ENCODE measurements around the gene RPH3AL. TPM values are rescaled to one million over a fixed set of nuclear protein-coding genes. Genes with fewer than 3 reads are reported as not detected.

RPH3AL gene
- total RNA-seq, 1 experiment from 2014 or later, result 3.0 TPM

DNA sequence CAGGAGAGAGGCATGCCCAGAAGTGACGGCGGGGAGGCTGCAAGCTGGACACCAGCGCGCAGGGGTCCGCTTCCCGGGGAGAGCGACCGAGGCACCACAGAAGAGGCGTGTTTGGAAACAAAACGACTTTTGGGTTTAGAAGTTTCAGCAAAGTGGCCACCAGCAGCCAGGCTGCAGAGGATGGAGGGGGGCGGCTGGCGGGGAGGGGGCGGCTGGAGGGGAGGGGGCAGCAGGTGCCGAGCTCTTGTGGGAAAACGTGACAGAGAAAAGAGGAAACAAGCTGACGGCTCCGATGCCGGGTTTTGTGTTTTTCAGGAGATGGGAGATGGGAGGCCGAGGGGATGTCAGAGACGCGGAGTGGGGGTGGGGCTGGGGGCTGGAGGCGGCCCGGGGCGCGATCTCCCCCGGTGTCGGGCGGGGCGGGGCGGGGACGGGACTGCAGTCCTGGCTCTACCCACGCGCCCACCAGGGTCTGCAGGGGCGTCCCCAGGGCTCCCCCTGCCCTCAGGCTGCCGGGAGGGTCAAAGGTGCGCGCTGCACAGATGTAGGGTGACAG lies 32.1 kb upstream of the RPH3AL start:
- no CpG with 5 or more reads among the region's 37 CpGs for WGBS (ENCODE audit: extremely low coverage, insufficient read length, low lambda C conversion rate)
- Histone ChIP-seq H3K23ac (ENCODE audit: insufficient read length, low read depth, low read length) (no peak overlapping the region), H3K27me3 (ENCODE audit: insufficient read depth, low read length) (peaks cover 10% of the 10 kb centered on the region; the same call in 1 of the 2 replicates), H3K79me2 (ENCODE audit: insufficient read depth, low read length) (no peaks in the 10 kb centered on the region), H3K4ac (ENCODE audit: low read depth, low read length) (no peak overlapping the region), H3K9ac (ENCODE audit: extremely low read depth, insufficient read length, low read length) (no peak overlapping the region), H3K27ac (ENCODE audit: insufficient read length, low read depth, low read length) (no peak overlapping the region), H3K14ac (ENCODE audit: insufficient read depth, low read length) (no peak overlapping the region; the same call in 1 of the 2 replicates), H3T11ph (ENCODE audit: low read length) (no peak overlapping the region), H2BK120ac (ENCODE audit: low read depth, low read length, poor library complexity, severe bottlenecking) (no peak overlapping the region), H2AK5ac (ENCODE audit: insufficient read length, low read length) (no peak overlapping the region), H4K8ac (replicated peaks; ENCODE audit: insufficient read length, low read depth, low read length) (no peak overlapping the region), H4K5ac (ENCODE audit: insufficient read length, low read depth, low read length) (no peak overlapping the region), H4K91ac (ENCODE audit: insufficient read length, low read depth, low read length) (no peak overlapping the region), H3K9me3 (ENCODE audit: control insufficient read depth, low read depth, low read length) (no peaks in the 10 kb centered on the region), H2BK12ac (ENCODE audit: insufficient read length, low read depth, low read length) (no peak overlapping the region), H3K4me2 (ENCODE audit: insufficient read depth, insufficient read length, low read length) (peak overlapping the region; percentile 67), H3K18ac (ENCODE audit: insufficient read length, low read depth, low read length) (no peak overlapping the region), H2AFZ (ENCODE audit: low read length) (no peak overlapping the region), H4K20me1 (ENCODE audit: control insufficient read depth, insufficient read depth, insufficient read length) (no peaks in the 10 kb centered on the region), H2BK15ac (ENCODE audit: low read depth, low read length) (no peak overlapping the region), H3K79me1 (ENCODE audit: insufficient read depth, low read depth, low read length, poor library complexity, severe bottlenecking) (no peaks in the 10 kb centered on the region), H3K56ac (ENCODE audit: insufficient read length, low read depth, low read length) (no peak overlapping the region), H3K23me2 (ENCODE audit: insufficient read length, low read depth, low read length, poor library complexity, severe bottlenecking) (peaks cover 4% of the 10 kb centered on the region), H2BK20ac (ENCODE audit: low read depth, low read length, poor library complexity, severe bottlenecking) (no peak overlapping the region), H2BK5ac (ENCODE audit: insufficient read length, low read length) (no peak overlapping the region), H3K4me1 (ENCODE audit: insufficient read depth, low read length) (no peaks in the 10 kb centered on the region; the same call in 1 of the 2 replicates)
- DNase-seq, result no peak
- peak overlapping the region; percentile 58 to 73 for H3K4me3 Mint-ChIP-seq
- peaks cover 34 to 48% of the 10 kb centered on the region in 2 experiments for H3K4me1 Mint-ChIP-seq
- no peak overlapping the region for H3K27ac Mint-ChIP-seq
- peaks cover 3 to 11% (median 5%) of the 10 kb centered on the region in 3 experiments; a peak in 6 of 7 replicates for H3K36me3 Mint-ChIP-seq (ENCODE audit: insufficient read depth in 1 of 3, low read depth in 3 of 3)
- peaks cover 68% of the 10 kb centered on the region for H3K27me3 Mint-ChIP-seq (ENCODE audit: low read depth)
- peaks cover 8 to 15% of the 10 kb centered on the region in 2 experiments for H3K9me3 Mint-ChIP-seq
- TF ChIP-seq, protein P1, sequence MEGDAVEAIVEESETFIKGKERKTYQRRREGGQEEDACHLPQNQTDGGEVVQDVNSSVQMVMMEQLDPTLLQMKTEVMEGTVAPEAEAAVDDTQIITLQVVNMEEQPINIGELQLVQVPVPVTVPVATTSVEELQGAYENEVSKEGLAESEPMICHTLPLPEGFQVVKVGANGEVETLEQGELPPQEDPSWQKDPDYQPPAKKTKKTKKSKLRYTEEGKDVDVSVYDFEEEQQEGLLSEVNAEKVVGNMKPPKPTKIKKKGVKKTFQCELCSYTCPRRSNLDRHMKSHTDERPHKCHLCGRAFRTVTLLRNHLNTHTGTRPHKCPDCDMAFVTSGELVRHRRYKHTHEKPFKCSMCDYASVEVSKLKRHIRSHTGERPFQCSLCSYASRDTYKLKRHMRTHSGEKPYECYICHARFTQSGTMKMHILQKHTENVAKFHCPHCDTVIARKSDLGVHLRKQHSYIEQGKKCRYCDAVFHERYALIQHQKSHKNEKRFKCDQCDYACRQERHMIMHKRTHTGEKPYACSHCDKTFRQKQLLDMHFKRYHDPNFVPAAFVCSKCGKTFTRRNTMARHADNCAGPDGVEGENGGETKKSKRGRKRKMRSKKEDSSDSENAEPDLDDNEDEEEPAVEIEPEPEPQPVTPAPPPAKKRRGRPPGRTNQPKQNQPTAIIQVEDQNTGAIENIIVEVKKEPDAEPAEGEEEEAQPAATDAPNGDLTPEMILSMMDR (conservative IDR thresholded peaks at IDR 0.05), result no peak

Data from H9 (cell line).